ENCODE results near the gene RAB4A.

Gene RAB4A

GRCh38 chr1:229244091-229244490, 26.8 kb upstream of the RAB4A start:
- no peak for DNase-seq (ENCODE audit: low read depth)

GRCh38 chr1:229247871-229248270, 23.0 kb upstream of the RAB4A start:
- DNase-seq (ENCODE audit: low read depth): no peak

GRCh38 chr1:229248821-229249817, 21.8 kb upstream of the RAB4A start:
- DNase-seq (ENCODE audit: low read depth): no peak

- no peak for DNase-seq (ENCODE audit: low read depth)
These were observed 20.9 kb upstream of the RAB4A start for GRCh38 chr1:229249854-229250644.

GRCh38 chr1:229251185-229251584, 19.7 kb upstream of the RAB4A start:
- DNase-seq (ENCODE audit: low read depth): no peak

- no peak for DNase-seq (ENCODE audit: low read depth)
These were observed 18.5 kb upstream of the RAB4A start for GRCh38 chr1:229252228-229252984.

- no peak for DNase-seq (ENCODE audit: low read depth)
These were observed 17.5 kb upstream of the RAB4A start for GRCh38 chr1:229253151-229253974.

GRCh38 chr1:229254910-229255541, 15.9 kb upstream of the RAB4A start:
- no peak for DNase-seq (ENCODE audit: low read depth)

GRCh38 chr1:229258031-229258756, 12.7 kb upstream of the RAB4A start:
- DNase-seq (ENCODE audit: low read depth): no peak

GRCh38 chr1:229258757-229259060, 12.2 kb upstream of the RAB4A start:
- no peak for DNase-seq (ENCODE audit: low read depth)

- no peak for DNase-seq (ENCODE audit: low read depth)
These were observed 10.6 kb upstream of the RAB4A start for GRCh38 chr1:229260297-229260696.

GRCh38 chr1:229262239-229262638, 8.7 kb upstream of the RAB4A start:
- DNase-seq (ENCODE audit: low read depth): no peak

GRCh38 chr1:229263254-229263653, 7.7 kb upstream of the RAB4A start:
- DNase-seq (ENCODE audit: low read depth): no peak

GRCh38 chr1:229264068-229264467, 6.8 kb upstream of the RAB4A start:
- no peak for DNase-seq (ENCODE audit: low read depth)

- no peak for DNase-seq (ENCODE audit: low read depth)
These were observed 6.4 kb upstream of the RAB4A start for GRCh38 chr1:229264487-229264886.

- DNase-seq (ENCODE audit: low read depth): no peak
These were observed 4.6 kb upstream of the RAB4A start for GRCh38 chr1:229266274-229266673.

GRCh38 chr1:229266832-229267500, 3.9 kb upstream of the RAB4A start:
- DNase-seq (ENCODE audit: low read depth): no peak

- no peak for DNase-seq (ENCODE audit: low read depth)
These were observed 2.4 kb upstream of the RAB4A start for GRCh38 chr1:229268505-229268904.

- no peak for DNase-seq (ENCODE audit: low read depth)
These were observed 693 bp downstream of the RAB4A start for GRCh38 chr1:229271448-229272159.
